ENCODE measurements around the gene AKAP8L.

AKAP8L gene

GRCh38 chr19:15432629-15433518 is 14.1 kb upstream of the AKAP8L start:
- DNase-seq (ENCODE audit: low read depth in 2 of 2): peak; percentile 84

- DNase-seq (ENCODE audit: low read depth in 2 of 2): no peak
These were observed 13.3 kb upstream of the AKAP8L start for GRCh38 chr19:15432018-15432494.

GRCh38 chr19:15431396-15432017 is 12.7 kb upstream of the AKAP8L start:
- DNase-seq (ENCODE audit: low read depth in 2 of 2): no peak

GRCh38 chr19:15430526-15431120 is 11.8 kb upstream of the AKAP8L start:
- no peak for DNase-seq (ENCODE audit: low read depth in 2 of 2)

- DNase-seq (ENCODE audit: low read depth in 2 of 2): no peak
These were observed 11.2 kb upstream of the AKAP8L start for GRCh38 chr19:15429825-15430467.

GRCh38 chr19:15428956-15429824 is 10.4 kb upstream of the AKAP8L start:
- no peak for DNase-seq (ENCODE audit: low read depth in 2 of 2)

GRCh38 chr19:15427991-15428471 is 9.2 kb upstream of the AKAP8L start:
- DNase-seq (ENCODE audit: low read depth in 2 of 2): no peak

GRCh38 chr19:15427350-15427700 is 8.5 kb upstream of the AKAP8L start:
- DNase-seq (ENCODE audit: low read depth in 2 of 2): no peak

GRCh38 chr19:15426485-15427349 is 7.9 kb upstream of the AKAP8L start:
- no peak for DNase-seq (ENCODE audit: low read depth in 2 of 2)

- DNase-seq (ENCODE audit: low read depth in 2 of 2): no peak
These were observed 6.6 kb upstream of the AKAP8L start for GRCh38 chr19:15425321-15425950.

- DNase-seq (ENCODE audit: low read depth in 2 of 2): no peak
These were observed 6.0 kb upstream of the AKAP8L start for GRCh38 chr19:15424692-15425272.

- DNase-seq (ENCODE audit: low read depth in 2 of 2): no peak
These were observed 5.3 kb upstream of the AKAP8L start for GRCh38 chr19:15424121-15424520.

- no peak for DNase-seq (ENCODE audit: low read depth in 2 of 2)
These were observed 4.3 kb upstream of the AKAP8L start for GRCh38 chr19:15423130-15423529.

GRCh38 chr19:15422296-15423075 is 3.7 kb upstream of the AKAP8L start:
- DNase-seq (ENCODE audit: low read depth in 2 of 2): no peak

- no peak for DNase-seq (ENCODE audit: low read depth in 2 of 2)
These were observed 3.0 kb upstream of the AKAP8L start for GRCh38 chr19:15421721-15422260.

- no peak for DNase-seq (ENCODE audit: low read depth in 2 of 2)
These were observed 2.4 kb upstream of the AKAP8L start for GRCh38 chr19:15421136-15421695.

GRCh38 chr19:15419413-15420025 is 731 bp upstream of the AKAP8L start:
- no peak for DNase-seq (ENCODE audit: low read depth in 2 of 2)

GRCh38 chr19:15418231-15418578 is 583 bp downstream of the AKAP8L start:
- no peak for DNase-seq (ENCODE audit: low read depth in 2 of 2)
